GM12873 (cell line): ENCODE data around the gene TTC33.

Source experiments
- TF ChIP-seq, protein P1 (sequence below): IDR thresholded peaks from 2 replicates; pipeline ENCODE4 v1.5.1; 2012; ENCODE audit warnings: low read depth, mild to moderate bottlenecking, moderate library complexity, low read length, control low read depth; ENCODE audit not compliant: insufficient read depth; ENCODE audit errors: missing control alignments

The TTC33 gene

GRCh38 chr5:40796487-40796889 lies 40.7 kb upstream of the TTC33 start:
- TF ChIP-seq, protein P1, sequence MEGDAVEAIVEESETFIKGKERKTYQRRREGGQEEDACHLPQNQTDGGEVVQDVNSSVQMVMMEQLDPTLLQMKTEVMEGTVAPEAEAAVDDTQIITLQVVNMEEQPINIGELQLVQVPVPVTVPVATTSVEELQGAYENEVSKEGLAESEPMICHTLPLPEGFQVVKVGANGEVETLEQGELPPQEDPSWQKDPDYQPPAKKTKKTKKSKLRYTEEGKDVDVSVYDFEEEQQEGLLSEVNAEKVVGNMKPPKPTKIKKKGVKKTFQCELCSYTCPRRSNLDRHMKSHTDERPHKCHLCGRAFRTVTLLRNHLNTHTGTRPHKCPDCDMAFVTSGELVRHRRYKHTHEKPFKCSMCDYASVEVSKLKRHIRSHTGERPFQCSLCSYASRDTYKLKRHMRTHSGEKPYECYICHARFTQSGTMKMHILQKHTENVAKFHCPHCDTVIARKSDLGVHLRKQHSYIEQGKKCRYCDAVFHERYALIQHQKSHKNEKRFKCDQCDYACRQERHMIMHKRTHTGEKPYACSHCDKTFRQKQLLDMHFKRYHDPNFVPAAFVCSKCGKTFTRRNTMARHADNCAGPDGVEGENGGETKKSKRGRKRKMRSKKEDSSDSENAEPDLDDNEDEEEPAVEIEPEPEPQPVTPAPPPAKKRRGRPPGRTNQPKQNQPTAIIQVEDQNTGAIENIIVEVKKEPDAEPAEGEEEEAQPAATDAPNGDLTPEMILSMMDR = no peak

DNA sequence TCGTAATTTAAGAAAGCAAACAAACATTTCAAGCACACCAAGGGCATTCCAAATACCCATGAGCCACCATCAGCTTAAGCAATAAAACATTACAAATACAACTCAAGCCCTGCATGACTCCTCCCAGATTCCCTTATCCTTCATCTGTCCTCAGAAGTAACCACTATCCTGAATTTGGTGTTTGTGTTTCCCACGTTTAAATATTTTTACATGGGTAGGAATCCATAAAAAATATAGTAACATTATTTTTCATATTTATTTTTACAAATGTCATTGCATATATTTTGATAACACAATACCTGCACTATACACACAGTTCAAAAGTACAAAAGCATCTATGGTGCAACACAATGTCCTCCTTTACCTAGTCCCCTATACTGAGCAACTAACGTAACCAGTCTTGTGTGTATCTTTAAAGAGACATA lies 36.0 kb upstream of the TTC33 start:
- TF ChIP-seq, protein P1 = no peak

GRCh38 chr5:40790947-40791593 lies 35.3 kb upstream of the TTC33 start:
- TF ChIP-seq, protein P1 = no peak

DNA sequence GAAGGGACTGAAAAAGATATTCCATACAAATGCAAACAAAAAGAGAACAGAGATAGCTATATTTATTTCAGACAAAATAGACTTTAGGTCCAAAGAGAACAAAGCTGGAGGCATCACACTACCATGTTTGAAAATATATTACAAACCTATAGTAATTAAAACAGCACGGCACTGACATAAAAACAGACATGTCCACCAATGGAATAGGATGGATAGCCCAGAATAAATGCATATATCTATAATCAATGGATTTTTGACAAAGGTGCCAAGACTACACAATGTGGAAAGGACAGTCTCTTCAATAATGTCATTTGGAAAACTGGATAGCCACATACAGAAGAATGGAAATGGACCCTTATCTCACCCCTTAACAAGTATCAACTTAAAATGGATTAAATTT lies 32.2 kb upstream of the TTC33 start:
- TF ChIP-seq, protein P1 = no peak

GRCh38 chr5:40784916-40785315 lies 29.2 kb upstream of the TTC33 start:
- TF ChIP-seq, protein P1 = no peak

DNA sequence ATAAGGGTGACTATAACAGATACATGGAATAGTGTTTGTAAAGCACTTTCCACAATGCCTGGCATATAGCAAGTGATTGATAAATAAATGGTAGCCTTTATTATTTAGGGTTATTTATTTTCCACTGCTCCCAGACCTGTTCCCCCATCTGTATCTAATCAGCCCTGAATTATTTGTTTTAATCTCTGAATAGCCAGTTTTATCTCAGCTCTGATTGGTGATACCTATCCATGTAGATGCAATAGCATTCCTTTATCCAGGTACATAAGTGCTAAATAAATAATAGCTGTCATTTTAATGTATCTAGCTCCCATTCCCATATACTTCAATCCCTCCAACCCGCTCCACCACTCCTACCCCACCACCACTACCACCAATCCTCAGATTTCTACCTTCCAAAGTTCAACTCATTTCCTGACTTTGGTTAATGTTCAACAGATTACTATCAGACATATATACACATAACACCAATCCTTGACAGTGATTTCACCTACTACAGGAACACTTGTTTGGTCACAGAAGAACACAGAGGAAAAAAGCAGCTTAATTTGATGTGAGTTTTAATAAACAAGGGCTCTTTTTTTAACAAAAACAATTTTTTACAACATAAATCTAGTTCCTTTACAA lies 28.4 kb upstream of the TTC33 start:
- TF ChIP-seq, protein P1 = no peak

- TF ChIP-seq, protein P1 = no peak
Measured at GRCh38 chr5:40781843-40782409, 26.2 kb upstream of the TTC33 start.
